ENCODE measurements around the gene TTC24. TPM values are rescaled to one million over a fixed set of nuclear protein-coding genes. Genes with fewer than 3 reads are reported as not detected.

Gene TTC24
- total and polyA plus RNA-seq, 2 experiments from 2014 or later, result not detected

- peaks cover 43% of the 10 kb centered on the region for H3F3A ChIP-seq (replicated peaks; ENCODE audit: low read depth)
- DNase-seq (ENCODE audit: low spot score) (no peak), ATAC-seq (peak; percentile 7; the same call in 1 of the 3 replicates)
- H4K20me1 ChIP-seq (replicated peaks; ENCODE audit: insufficient read depth), result peaks cover 4% of the 10 kb centered on the region; the same call in 1 of the 2 replicates
- H3K4me1 Mint-ChIP-seq, result peaks cover 10% of the 10 kb centered on the region; the same call in 2 of the 3 replicates
- H3K27ac ChIP-seq (ENCODE audit: low read depth), result peak overlapping the region; percentile 92
- no peaks in the 10 kb centered on the region for H3K9me3 Mint-ChIP-seq
- H3K79me2 ChIP-seq (replicated peaks; ENCODE audit: insufficient read depth), result peaks cover 27% of the 10 kb centered on the region
- H3K36me3 ChIP-seq (ENCODE audit: insufficient read depth), result peaks cover 18% of the 10 kb centered on the region
- H3K4me1 ChIP-seq (ENCODE audit: insufficient read depth), result no peaks in the 10 kb centered on the region; the same call in 1 of the 2 replicates
- H3K36me3 Mint-ChIP-seq (ENCODE audit: low read depth), result peaks cover 27% of the 10 kb centered on the region
- H3K27me3 ChIP-seq (ENCODE audit: insufficient read depth), result no peaks in the 10 kb centered on the region
- peak overlapping the region; percentile 80 for H3K4me2 ChIP-seq
- no peaks in the 10 kb centered on the region for H3K9me2 ChIP-seq (ENCODE audit: insufficient read depth)
- H2AFZ ChIP-seq, result peak overlapping the region; percentile 92
- H3K27me3 Mint-ChIP-seq (ENCODE audit: insufficient read depth, low read depth, poor library complexity), result peaks cover 9% of the 10 kb centered on the region
- H3K4me3 ChIP-seq, result peak overlapping the region; percentile 96
- H3K27ac Mint-ChIP-seq, result peak overlapping the region; percentile 73; the same call in 1 of the 2 replicates
- peak overlapping the region; percentile 97 for H3K4me3 Mint-ChIP-seq
- no peak for TF ChIP-seq NANOG (IDR thresholded peaks at IDR 0.05; ENCODE audit: borderline replicate concordance)
- no peak for TF ChIP-seq STAT1 (IDR thresholded peaks at IDR 0.05; ENCODE audit: unreplicated experiment)
- no peak for TF ChIP-seq REST (IDR thresholded peaks at IDR 0.05; ENCODE audit: unreplicated experiment)
- no peak for TF ChIP-seq ZNF462 (CRISPR knock-in tag; IDR thresholded peaks at IDR 0.05)
- TF ChIP-seq POLR2AphosphoS5 (IDR thresholded peaks at IDR 0.05; ENCODE audit: low read depth), result no peak
- TF ChIP-seq ZNF114 (CRISPR knock-in tag; IDR thresholded peaks at IDR 0.05), result no peak
- TF ChIP-seq CREB1 (CRISPR knock-in tag; IDR thresholded peaks at IDR 0.05; ENCODE audit: low read depth), result no peak
- no peak for TF ChIP-seq ETS1 (IDR thresholded peaks at IDR 0.05)
- no peak for TF ChIP-seq ZNF331 (CRISPR knock-in tag; IDR thresholded peaks at IDR 0.05; ENCODE audit: low read depth)
- TF ChIP-seq JUNB (IDR thresholded peaks at IDR 0.05; ENCODE audit: unreplicated experiment), result no peak
- TF ChIP-seq CTCF (conservative IDR thresholded peaks at IDR 0.05; ENCODE audit: low read depth in 2 of 2), result no peak
- no peak for TF ChIP-seq EZH2 (IDR thresholded peaks at IDR 0.05; ENCODE audit: low read depth, unreplicated experiment)
- no peak for TF ChIP-seq EZH2phosphoT487 (IDR thresholded peaks at IDR 0.05; ENCODE audit: unreplicated experiment)
Measured at GRCh38 chr1:156601892-156602291, 22.4 kb downstream of the TTC24 start.
